CD4-positive, alpha-beta memory T cell (primary cell): ENCODE data around the gene RAB11B. TPM values are rescaled to one million over a fixed set of nuclear protein-coding genes. Genes with fewer than 3 reads are reported as not detected.
"Not testable (repeated sequence)": the region's sequence is repeated elsewhere in the genome, so short reads cannot be mapped to it uniquely, and the experiment has no call there.

Source experiments
- CTCF ChIA-PET: fragments of 350-600 bp; sonication (Branson Sonifier 250); formaldehyde crosslinking; loops from one replicate; lab custom pipeline; 2021; ENCODE audit warnings: inconsistent platforms; ENCODE audit not compliant: partially characterized antibody; lab: Charles Lee
- POLR2A ChIA-PET: fragments of 350-600 bp; sonication (Branson Sonifier 250); formaldehyde crosslinking; loops from one replicate; lab custom pipeline; 2021; ENCODE audit not compliant: partially characterized antibody; lab: Charles Lee
- DNase-seq, 5 donors: peaks; one replicate each; pipeline versions ENCODE4 v3.0.0 to v3.0.0-alpha.2; 2020 to 2022; ENCODE audit warnings: mixed read lengths in 1 of 5
- H3K27ac ChIP-seq: one replicate; pipeline ENCODE4 v1.7.0; 2013; ENCODE audit warnings: low read depth, low read length
- H3K27me3 ChIP-seq: 2 replicates; pipeline ENCODE4 v1.7.0; 2013; ENCODE audit warnings: mild to moderate bottlenecking, low read length, moderate library complexity; ENCODE audit not compliant: insufficient read depth
- H3K36me3 ChIP-seq: 2 replicates; pipeline ENCODE4 v1.7.0; 2013; ENCODE audit warnings: mild to moderate bottlenecking, low read length, moderate library complexity; ENCODE audit not compliant: insufficient read depth
- H3K4me1 ChIP-seq: 2 replicates; pipeline ENCODE4 v1.7.0; 2013; ENCODE audit warnings: mild to moderate bottlenecking, low read length, moderate library complexity; ENCODE audit not compliant: insufficient read depth
- H3K4me3 ChIP-seq, 2 donors: one replicate each; pipeline ENCODE4 v1.7.0; 2013; ENCODE audit warnings: low read length in 2 of 2, mild to moderate bottlenecking in 1 of 2
- H3K9me3 ChIP-seq, 2 donors: one replicate each; pipeline ENCODE4 v1.7.0; 2013; ENCODE audit warnings: low read length in 2 of 2, control low read depth in 1 of 2; ENCODE audit not compliant: control insufficient read depth in 1 of 2
- H3K27ac Mint-ChIP-seq, 7 donors: one replicate each; pipeline ENCODE4 v1.8.0; 2020 to 2021; ENCODE audit warnings: mixed read lengths in 7 of 7, mild to moderate bottlenecking in 6 of 7, inconsistent platforms in 3 of 7, moderate library complexity in 3 of 7
- H3K27me3 Mint-ChIP-seq, 2 donors: one replicate each; pipeline ENCODE4 v1.8.0; 2020 to 2021; ENCODE audit warnings: mixed read lengths in 2 of 2
- H3K36me3 Mint-ChIP-seq, 2 donors: one replicate each; pipeline ENCODE4 v1.8.0; 2020 to 2021; ENCODE audit warnings: mixed read lengths in 2 of 2, inconsistent platforms in 1 of 2, mild to moderate bottlenecking in 1 of 2
- H3K4me1 Mint-ChIP-seq, 4 donors: one replicate each; pipeline ENCODE4 v1.8.0; 2020 to 2021; ENCODE audit warnings: mixed read lengths in 4 of 4, mild to moderate bottlenecking in 1 of 4
- H3K4me3 Mint-ChIP-seq, 8 donors: one replicate each; pipeline ENCODE4 v1.8.0; 2020 to 2021; ENCODE audit warnings: mixed read lengths in 8 of 8, mild to moderate bottlenecking in 7 of 8, moderate library complexity in 6 of 8, inconsistent platforms in 3 of 8
- H3K9me3 Mint-ChIP-seq, 8 donors: one replicate each; pipeline ENCODE4 v1.8.0; 2020 to 2021; ENCODE audit warnings: mixed read lengths in 8 of 8, mild to moderate bottlenecking in 5 of 8, inconsistent platforms in 3 of 8, moderate library complexity in 1 of 8
- intact Hi-C: fragments of 100-400 bp; cut with micrococcal nuclease; formaldehyde crosslinking; loops from one replicate; pipeline ENCODE4 v1.15.1; 2023
- polyA plus RNA-seq, 2 donors: library from polyadenylated mRNA; unstranded; fragments of 300-500 nt; fragmentation: Illumina TruSeq; gene quantifications; one replicate each; pipeline ENCODE4 v1.2.3, GENCODE V29; 2021
- total RNA-seq, 2 experiments: library from RNA; stranded (reverse); gene quantifications; one replicate each; pipeline ENCODE4 v1.2.3, GENCODE V29; 2021

Gene RAB11B
- total RNA-seq: 100 to 1,000 TPM; 107 to 109 TPM
- 10 to 100 TPM; 40.2 to 87.0 TPM for polyA plus RNA-seq

- H3K27ac ChIP-seq: peak within 1 kb of the TSS; percentile 96
- peak within 1 kb of the TSS; percentile 91 to 99 (median 97) for H3K27ac Mint-ChIP-seq
- intact Hi-C loops: loop anchor here (1.0 to 5.0 kb wide), 5 partner anchors 23 to 470 kb away; partner anchors contain the start of genes HNRNPM, MARCHF2, NDUFA7 and RPS28
- no peaks in the 10 kb centered on the region for H3K9me3 ChIP-seq
- no peaks in the 10 kb centered on the region for H3K9me3 Mint-ChIP-seq
- H3K27me3 Mint-ChIP-seq: no peaks in the 10 kb centered on the region
- H3K36me3 Mint-ChIP-seq: peaks cover 0 to 8% of the 10 kb centered on the region in 2 donors
- H3K4me1 ChIP-seq: peaks cover 22% of the 10 kb centered on the region
- no peaks in the 10 kb centered on the region for H3K27me3 ChIP-seq
- H3K4me3 ChIP-seq: peak within 1 kb of the TSS; percentile 65 to 81
- H3K36me3 ChIP-seq: no peaks in the 10 kb centered on the region
- H3K4me1 Mint-ChIP-seq: peaks cover 9 to 37% (median 29%) of the 10 kb centered on the region in 4 donors
- POLR2A ChIA-PET: interaction anchor here (0.5 to 3.0 kb wide), 14 partner anchors 10 to 124 kb away, joined by 3 to 26 read pairs (median 4); partner anchors contain the start of genes ANGPTL4, HNRNPM, MARCHF2 and NDUFA7
- CTCF ChIA-PET: interaction anchor here (4.4 kb wide), 1 partner anchor 23 kb away, joined by 19 read pairs; the partner anchor contains the start of gene MARCHF2
- peak within 1 kb of the TSS; percentile 89 to 97 (median 93) for H3K4me3 Mint-ChIP-seq
- DNase-seq: peak; percentile 96 to 99 (median 99)
Observed at GRCh38 chr19:8389891-8390616, at the start of gene RAB11B. Gene RAB11B, plus strand, starts transcription at chr19:8390360. Its CDS starts 57 bp downstream, at chr19:8390417.

GRCh38 chr19:8341504-8341903, 48.7 kb upstream of the RAB11B start:
- H3K27me3 Mint-ChIP-seq: peaks cover 4 to 10% of the 10 kb centered on the region in 2 donors
- H3K4me3 ChIP-seq, H3K36me3 Mint-ChIP-seq, DNase-seq, H3K9me3 ChIP-seq, H3K36me3 ChIP-seq, H3K27me3 ChIP-seq, H3K27ac ChIP-seq, intact Hi-C loops, H3K9me3 Mint-ChIP-seq: not testable (repeated sequence)
- H3K4me3 Mint-ChIP-seq: peak overlapping the region in 7 of 8 donors; percentile 43 to 61 (median 51)
- peaks cover 1 to 13% (median 8%) of the 10 kb centered on the region in 4 donors for H3K4me1 Mint-ChIP-seq
- H3K27ac Mint-ChIP-seq: peak overlapping the region in 5 of 7 donors; percentile 22 to 60 (median 57)
- peaks cover 10% of the 10 kb centered on the region for H3K4me1 ChIP-seq
- ChIA-PET CTCF (interaction anchor here (0.8 to 7.0 kb wide), 4 partner anchors 12 to 274 kb away, joined by 3 to 76 read pairs (median 4); partner anchors contain the start of gene MARCHF2), POLR2A (interaction anchor here (1.0 to 3.3 kb wide), 3 partner anchors 18 to 173 kb away, joined by 3 to 16 read pairs (median 6); partner anchors contain the start of genes NDUFA7, RPS28 and ZNF414)

- Histone ChIP-seq H3K27ac (no peak overlapping the region), H3K4me1 (peaks cover 10% of the 10 kb centered on the region), H3K36me3 (no peaks in the 10 kb centered on the region), H3K27me3 (no peaks in the 10 kb centered on the region), H3K9me3 (no peaks in the 10 kb centered on the region), H3K4me3 (no peak overlapping the region)
- Mint-ChIP-seq H3K4me1 (peaks cover 1 to 13% (median 8%) of the 10 kb centered on the region in 4 donors), H3K9me3 (no peaks in the 10 kb centered on the region), H3K4me3 (peak overlapping the region in 7 of 8 donors; percentile 31 to 87 (median 61)), H3K27me3 (peaks cover 0 to 11% of the 10 kb centered on the region in 2 donors), H3K27ac (peak overlapping the region in 4 of 7 donors; percentile 29 to 76 (median 46)), H3K36me3 (no peaks in the 10 kb centered on the region)
- DNase-seq: no peak
- intact Hi-C loops: no loop called here
- POLR2A ChIA-PET: interaction anchor here (1.2 to 3.3 kb wide), 4 partner anchors 11 to 172 kb away, joined by 4 to 16 read pairs (median 8); partner anchors contain the start of genes NDUFA7, RPS28 and ZNF414
- CTCF ChIA-PET: interaction anchor here (7.0 kb wide), 1 partner anchor 11 kb away, joined by 76 read pairs; no protein-coding TSS in a partner anchor
Observed at GRCh38 chr19:8342316-8342683, 47.9 kb upstream of the RAB11B start.

GRCh38 chr19:8342684-8343482, 47.3 kb upstream of the RAB11B start, which contains the start of gene KANK3:
Gene KANK3, minus strand, starts transcription at chr19:8343262. Its CDS starts 5,434 bp downstream, at chr19:8337828.
- Histone ChIP-seq H3K4me3 (peak within 1 kb of the TSS; percentile 11 to 52), H3K4me1 (peaks cover 10% of the 10 kb centered on the region), H3K27ac (peak within 1 kb of the TSS; percentile 43), H3K9me3 (no peaks in the 10 kb centered on the region), H3K36me3 (no peaks in the 10 kb centered on the region), H3K27me3 (no peaks in the 10 kb centered on the region)
- Mint-ChIP-seq H3K27ac (peak within 1 kb of the TSS; percentile 24 to 82 (median 70)), H3K9me3 (no peaks in the 10 kb centered on the region), H3K36me3 (no peaks in the 10 kb centered on the region), H3K4me3 (peak within 1 kb of the TSS; percentile 82 to 88 (median 86)), H3K27me3 (peaks cover 0 to 7% of the 10 kb centered on the region in 2 donors), H3K4me1 (peaks cover 0 to 13% (median 8%) of the 10 kb centered on the region in 4 donors)
- POLR2A ChIA-PET: interaction anchor here (1.2 to 3.3 kb wide), 5 partner anchors 11 to 171 kb away, joined by 3 to 16 read pairs (median 6); partner anchors contain the start of genes NDUFA7, RPS28 and ZNF414
- CTCF ChIA-PET: interaction anchor here (1.1 to 7.0 kb wide), 2 partner anchors 11 to 106 kb away, joined by 3 to 76 read pairs; no protein-coding TSS in a partner anchor
- peak; percentile 88 to 94 (median 89) for DNase-seq
- intact Hi-C loops: loop anchor here (1.0 kb wide), 1 partner anchor 22 kb away; the partner anchor contains the start of genes NDUFA7 and RPS28

- CTCF ChIA-PET: interaction anchor here (1.1 to 7.0 kb wide), 2 partner anchors 10 to 105 kb away, joined by 3 to 76 read pairs; no protein-coding TSS in a partner anchor
- POLR2A ChIA-PET: interaction anchor here (0.9 to 3.3 kb wide), 6 partner anchors 10 to 170 kb away, joined by 3 to 16 read pairs (median 5); partner anchors contain the start of genes NDUFA7, RAB11B, RPS28 and ZNF414
- Histone ChIP-seq H3K27ac (no peak overlapping the region), H3K36me3 (no peaks in the 10 kb centered on the region), H3K27me3 (no peaks in the 10 kb centered on the region), H3K4me1 (peaks cover 10% of the 10 kb centered on the region), H3K9me3 (no peaks in the 10 kb centered on the region), H3K4me3 (peak overlapping the region in 1 of 2 donors; percentile 52)
- no peak for DNase-seq
- Mint-ChIP-seq H3K4me1 (peaks cover 0 to 13% (median 8%) of the 10 kb centered on the region in 4 donors), H3K27ac (peak overlapping the region; percentile 24 to 82 (median 68)), H3K36me3 (no peaks in the 10 kb centered on the region), H3K27me3 (peaks cover 0 to 4% of the 10 kb centered on the region in 2 donors), H3K9me3 (no peaks in the 10 kb centered on the region), H3K4me3 (peak overlapping the region; percentile 82 to 88 (median 86))
- intact Hi-C loops: loop anchor here (1.0 kb wide), 1 partner anchor 22 kb away; the partner anchor contains the start of genes NDUFA7 and RPS28
Observed at GRCh38 chr19:8343483-8343844, 46.7 kb upstream of the RAB11B start.

GRCh38 chr19:8349629-8350372, 40.4 kb upstream of the RAB11B start:
- H3K9me3 Mint-ChIP-seq, DNase-seq: not testable (repeated sequence)

More at GRCh38 chr19:8349629-8350372, 40.4 kb upstream of the RAB11B start:
- ChIA-PET POLR2A (interaction anchor here (0.6 kb wide), 1 partner anchor 224 kb away, joined by 3 read pairs; no protein-coding TSS in a partner anchor), CTCF (interaction anchor here (0.6 kb wide), 1 partner anchor 783 kb away, joined by 3 read pairs; no protein-coding TSS in a partner anchor)
- H3K36me3 Mint-ChIP-seq, H3K4me3 Mint-ChIP-seq, H3K4me1 ChIP-seq, H3K4me3 ChIP-seq, H3K36me3 ChIP-seq, H3K4me1 Mint-ChIP-seq, H3K27me3 ChIP-seq, H3K27ac ChIP-seq, H3K9me3 ChIP-seq: not testable (repeated sequence)
- Mint-ChIP-seq H3K27me3 (peaks cover 11 to 13% of the 10 kb centered on the region in 2 donors), H3K27ac (peak overlapping the region in 1 of 7 donors; percentile 79)
- intact Hi-C loops: loop anchor here (5.0 kb wide), 1 partner anchor 158 kb away; no protein-coding TSS in a partner anchor
